Measurements from ENCODE around the gene ETV6.

- TF ChIP-seq ZNF274 (IDR thresholded peaks at IDR 0.05; ENCODE audit: low read depth, low read length), result no peak
- TF ChIP-seq SUZ12 (IDR thresholded peaks at IDR 0.05; ENCODE audit: extremely low read depth, insufficient read depth, insufficient read length), result no peak
Measured at GRCh38 chr12:11814374-11814773, 164.9 kb downstream of the ETV6 start.
